Mucosa of gallbladder (tissue), 1 donor: Measurements from ENCODE around the gene RIC8A. TPM values are rescaled to one million over a fixed set of nuclear protein-coding genes. Genes with fewer than 3 reads are reported as not detected.
"Not testable (repeated sequence)": the region's sequence is repeated elsewhere in the genome, so short reads cannot be mapped to it uniquely, and the experiment has no call there.

Experiments used
- DNase-seq: peaks from one replicate; pipeline ENCODE4 v3.0.0-alpha.2; 2020; ENCODE audit warnings: low spot score
- total RNA-seq: library from RNA; stranded (reverse); gene quantifications from one replicate; pipeline ENCODE4 v1.2.1, GENCODE V29; 2021
- donor health status: DM: no; HTN: no; CAD: no.

RIC8A gene
- total RNA-seq, result 109 TPM

- peak; percentile 96 for DNase-seq
These were observed at the start of gene RIC8A, which contains the start of gene BET1L for GRCh38 chr11:207208-207862. Gene RIC8A (plus strand): TSS chr11:207708. CDS start chr11:208855, 1,147 bp downstream. Gene BET1L (minus strand): TSS chr11:207399. CDS start chr11:207321, 78 bp downstream.

DNA sequence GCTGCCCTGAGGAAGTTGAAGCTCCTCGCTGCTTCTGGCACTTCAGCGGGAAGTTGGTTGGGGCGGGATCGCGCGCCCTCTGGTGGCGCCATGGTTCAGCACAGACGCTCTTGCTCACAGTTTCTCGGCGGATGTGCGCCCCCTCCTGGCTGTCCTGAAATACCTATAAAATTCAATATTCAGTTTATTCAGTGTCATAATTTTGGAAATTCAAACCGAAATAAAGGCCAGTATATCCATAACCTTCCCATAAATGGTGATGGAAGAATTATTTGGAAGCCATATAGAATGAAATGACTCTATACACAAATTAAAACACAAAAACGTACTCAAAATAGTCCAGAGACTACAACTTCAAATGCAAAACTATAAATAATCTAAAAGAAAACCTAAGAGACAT is 27.3 kb upstream of the RIC8A start:
- not testable (repeated sequence) for DNase-seq

- not testable (repeated sequence) for DNase-seq
These were observed 18.2 kb upstream of the RIC8A start for GRCh38 chr11:189200-189783.

DNA sequence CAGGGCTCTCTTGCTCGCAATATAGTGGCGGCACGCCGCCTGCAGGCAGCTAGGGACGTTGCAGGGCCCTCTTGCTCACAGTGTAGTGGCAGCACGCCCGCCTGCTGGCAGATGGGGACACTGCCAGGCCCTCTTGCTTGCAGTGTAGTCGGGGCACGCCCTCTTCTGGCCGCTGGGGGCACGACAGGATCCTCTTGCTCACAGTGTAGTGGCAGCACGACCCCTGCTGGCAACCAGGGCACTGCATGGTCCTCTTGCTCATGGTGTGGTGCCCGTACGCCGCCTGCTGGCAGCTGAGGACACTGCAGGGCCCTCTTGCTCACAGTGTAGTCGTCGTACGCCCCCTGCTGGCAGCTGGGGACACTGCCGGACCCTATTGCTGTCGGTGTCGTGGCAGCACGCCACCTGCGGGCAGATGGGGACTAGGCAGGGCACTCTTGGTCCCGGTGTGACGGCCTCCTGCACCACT is 17.6 kb upstream of the RIC8A start:
- peak; percentile 9 for DNase-seq

- DNase-seq, result not testable (repeated sequence)
These were observed 17.0 kb upstream of the RIC8A start for GRCh38 chr11:190546-190945.

DNA sequence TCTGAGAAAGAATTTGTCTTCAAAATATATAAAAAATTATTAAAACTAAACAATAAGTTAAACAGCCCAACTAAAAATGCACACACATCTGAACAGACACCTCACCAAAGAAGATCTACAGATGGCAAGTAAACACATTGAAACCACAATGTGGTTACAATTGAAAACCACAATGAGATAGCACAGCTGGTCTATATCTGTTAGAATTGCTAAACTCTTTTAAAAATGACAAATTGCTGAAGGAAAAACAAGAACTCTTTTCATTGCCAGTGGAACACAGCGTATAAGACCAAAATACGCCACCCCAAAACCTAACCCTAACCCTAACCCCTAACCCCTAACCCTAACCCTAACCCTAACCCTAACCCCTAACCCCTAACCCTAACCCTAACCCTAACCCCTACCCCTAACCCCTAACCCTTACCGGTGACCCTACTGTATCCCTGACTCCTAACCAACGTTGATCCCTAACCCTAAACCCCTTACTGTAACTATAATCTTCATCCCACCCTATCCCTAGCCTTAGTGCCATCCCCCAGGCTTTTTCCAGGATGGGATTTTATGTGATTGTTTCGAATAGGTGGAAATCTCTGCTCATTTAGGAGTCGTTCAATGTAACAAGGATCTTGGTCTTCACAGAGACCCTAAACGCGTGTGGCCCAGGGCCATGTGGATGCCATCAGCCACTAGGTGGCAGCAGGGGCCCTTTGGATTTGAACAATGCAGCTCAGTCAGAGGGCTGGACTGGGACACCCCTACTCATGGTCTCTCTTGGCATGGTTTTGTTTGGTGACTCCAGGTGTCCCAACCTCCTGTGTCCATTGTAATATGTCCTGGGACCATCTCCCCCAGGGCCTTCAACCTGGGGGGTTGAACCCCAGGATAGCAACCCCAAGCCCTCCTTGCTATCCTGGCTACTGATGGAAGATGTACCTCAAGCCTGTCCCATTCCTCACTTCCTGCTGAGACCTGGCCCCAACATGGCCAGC is 15.7 kb upstream of the RIC8A start:
- DNase-seq, result not testable (repeated sequence)

DNA sequence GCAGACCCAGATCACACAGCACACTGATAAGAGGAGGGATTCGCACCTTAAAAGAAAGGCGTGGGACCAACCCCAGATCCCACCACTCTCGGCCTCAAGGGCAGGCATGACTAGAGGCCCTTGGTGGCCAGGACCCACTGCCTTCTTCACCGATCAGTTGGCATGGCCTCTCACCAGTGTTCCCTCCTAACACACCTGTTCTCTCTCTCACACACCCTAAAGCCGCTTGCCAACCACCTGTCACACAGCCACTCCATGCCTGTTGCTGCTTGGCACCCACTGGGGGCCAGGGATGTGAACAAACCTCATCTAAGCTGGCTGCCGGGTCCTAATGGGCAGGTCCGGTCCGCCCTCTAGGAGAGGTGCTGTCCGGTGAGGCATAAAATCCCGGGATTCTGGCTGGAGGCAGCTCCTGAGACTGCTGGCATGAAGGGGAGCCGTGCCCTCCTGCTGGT is 14.8 kb upstream of the RIC8A start, which contains the start of gene SCGB1C1:
SCGB1C1 (plus strand) TSS at position 405 of the 455 bp plus-strand sequence; CDS start at position 427, 22 bp downstream.
- DNase-seq, result not testable (repeated sequence)

- DNase-seq, result peak; percentile 10
These were observed 14.0 kb upstream of the RIC8A start for GRCh38 chr11:193481-193880.

GRCh38 chr11:196786-197731 is 10.4 kb upstream of the RIC8A start:
- DNase-seq, result no peak

- no peak for DNase-seq
These were observed 9.7 kb upstream of the RIC8A start for GRCh38 chr11:197741-198235.

DNA sequence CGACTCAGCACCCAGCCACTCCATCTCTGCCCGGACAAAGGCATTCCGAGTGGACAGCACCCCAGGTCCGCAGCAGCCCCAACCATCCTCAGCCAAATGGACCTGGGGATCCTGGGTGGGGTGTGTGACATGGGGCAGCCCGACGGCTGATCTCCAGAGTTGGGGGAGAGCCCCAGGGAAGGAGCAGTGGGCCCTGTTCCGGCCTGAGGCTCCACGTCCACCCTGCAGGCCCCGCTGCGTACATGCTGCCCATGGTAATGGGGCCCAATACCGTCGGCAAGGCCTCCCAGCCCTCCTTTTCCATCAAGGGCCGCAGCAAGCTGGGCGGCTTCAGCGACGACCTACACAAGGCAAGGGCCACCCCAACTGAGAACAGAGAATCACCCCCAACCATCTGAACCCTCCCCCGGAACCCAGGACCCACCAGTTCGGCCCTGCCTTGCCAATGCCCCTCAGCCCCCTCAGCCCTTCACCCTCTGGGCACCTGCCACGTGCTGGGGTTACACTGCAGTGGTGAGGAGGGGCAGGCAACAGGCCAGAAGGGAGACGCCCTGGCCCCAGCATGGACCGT is 9.2 kb upstream of the RIC8A start:
- DNase-seq, result no peak

DNA sequence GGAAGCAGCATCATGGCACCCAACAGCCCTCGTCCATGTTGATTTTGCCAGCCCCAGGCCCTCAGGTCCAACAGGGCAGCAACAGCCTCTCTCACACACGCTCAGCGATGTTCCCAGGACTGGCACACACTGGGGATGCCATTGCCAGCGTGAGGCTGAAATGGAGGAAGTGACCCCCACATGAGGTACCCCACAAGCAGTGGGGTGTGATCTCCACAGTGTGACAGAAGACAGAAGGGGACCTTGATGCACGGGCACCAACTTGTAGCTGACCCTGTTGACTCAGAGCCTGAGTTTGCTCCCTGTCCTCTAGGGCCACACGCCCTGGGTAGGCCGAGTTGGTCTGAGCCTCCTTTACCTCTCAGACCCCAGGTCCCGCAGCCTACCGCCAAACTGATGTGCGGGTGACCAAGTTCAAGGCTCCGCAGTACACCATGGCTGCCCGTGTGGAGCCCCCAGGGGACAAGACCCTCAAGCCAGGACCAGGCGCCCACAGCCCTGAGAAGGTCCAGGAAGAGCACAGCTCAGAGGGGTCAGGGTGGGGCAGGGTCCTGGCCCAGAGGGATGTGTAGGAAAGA is 8.4 kb upstream of the RIC8A start:
- peak; percentile 9 for DNase-seq

DNA sequence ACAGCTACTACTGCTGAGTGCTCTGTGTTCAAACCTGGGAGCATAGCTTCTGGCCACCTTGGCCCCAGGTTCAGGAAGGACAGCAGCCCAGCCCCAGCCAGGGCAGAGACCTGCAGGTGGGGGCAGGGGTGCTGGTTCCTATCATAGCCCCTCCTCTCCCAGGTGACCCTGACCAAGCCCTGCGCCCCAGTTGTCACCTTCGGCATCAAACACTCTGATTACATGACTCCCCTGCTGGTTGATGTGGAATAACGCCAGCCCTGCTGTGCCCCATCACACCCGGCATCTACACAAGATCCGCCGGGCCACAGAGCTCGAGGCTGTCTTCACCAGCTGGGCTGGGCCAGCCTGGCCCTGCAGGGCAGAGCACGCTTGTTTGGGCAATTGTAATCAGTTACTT is 7.7 kb upstream of the RIC8A start:
- peak; percentile 9 for DNase-seq

GRCh38 chr11:200224-201003 is 7.1 kb upstream of the RIC8A start:
- DNase-seq, result peak; percentile 8

- DNase-seq, result no peak
These were observed 5.5 kb upstream of the RIC8A start for GRCh38 chr11:201966-202365.

DNA sequence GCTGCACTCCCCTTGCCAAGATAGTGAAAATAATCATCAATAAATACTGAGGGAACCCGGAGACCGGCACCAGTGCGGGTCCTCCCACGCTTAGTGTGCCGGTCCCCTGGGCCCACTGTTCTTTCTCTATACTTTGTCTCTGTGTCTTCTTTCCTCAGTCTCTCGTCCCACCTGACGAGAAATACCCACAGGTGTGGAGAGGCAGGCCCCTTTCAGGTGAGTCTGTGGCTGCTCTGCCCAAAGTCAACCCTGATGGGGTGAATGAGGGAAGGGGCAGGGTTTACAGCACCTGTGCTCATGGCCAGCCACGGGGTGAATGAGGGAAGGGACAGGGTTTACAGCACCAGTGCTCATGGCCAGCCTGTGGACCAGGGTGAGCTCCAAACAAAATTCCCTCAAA is 5.0 kb upstream of the RIC8A start:
- no peak for DNase-seq

DNA sequence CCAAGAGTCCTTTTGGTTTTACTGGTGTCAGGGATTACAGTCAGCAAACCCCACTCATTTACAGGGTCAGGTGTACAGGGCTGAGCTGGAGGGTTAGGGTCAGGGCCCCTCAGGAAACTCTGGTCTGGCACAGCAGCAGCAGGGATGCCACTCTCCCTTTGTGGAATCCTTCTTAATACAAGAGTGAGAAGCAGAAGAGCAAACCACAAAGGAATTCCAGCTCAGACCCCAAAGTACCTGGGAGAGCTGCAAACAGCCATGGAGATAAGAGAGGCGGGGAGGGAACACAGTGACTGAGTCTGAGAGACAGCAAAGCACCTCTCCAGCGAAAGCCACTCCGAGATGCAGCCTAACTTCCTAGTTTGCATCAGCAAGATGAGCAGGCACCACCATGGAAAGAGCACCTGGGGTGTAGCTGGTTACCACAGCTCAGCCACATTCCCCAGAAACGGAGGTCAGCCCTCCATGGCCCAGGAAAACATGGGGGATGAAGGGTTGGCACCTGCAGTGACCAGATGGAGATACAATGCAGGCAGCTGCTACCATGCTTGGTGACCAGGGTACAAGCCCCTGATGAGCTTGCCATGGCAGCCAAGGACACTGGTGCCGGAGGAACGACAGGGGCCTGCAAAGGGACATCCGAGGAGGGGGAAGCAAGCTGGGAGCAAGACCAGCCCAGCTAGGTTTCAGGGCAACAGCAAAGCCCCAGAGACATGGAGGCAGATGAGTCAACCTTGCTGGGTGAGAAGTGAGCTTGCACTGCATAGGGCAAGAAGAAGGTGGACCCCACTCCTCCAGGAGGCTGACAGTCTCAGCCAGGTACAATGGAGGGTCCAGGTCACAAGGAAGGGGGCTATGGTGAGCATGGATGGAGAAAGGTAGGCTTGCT is 4.2 kb upstream of the RIC8A start:
- peak; percentile 9 for DNase-seq
